Motor neuron (in vitro differentiated cells): ENCODE results near the gene PPP2R5E. TPM values are rescaled to one million over a fixed set of nuclear protein-coding genes. Genes with fewer than 3 reads are reported as not detected.
A peak's percentile ranks its signal among the peaks of the same experiment; 100 is the strongest.
"Not testable (repeated sequence)": the region's sequence is repeated elsewhere in the genome, so short reads cannot be mapped to it uniquely, and the experiment has no call there.

Experiments
- ATAC-seq, 8 experiments: fragments of 200-7000 bp; cut with Tn5 transposase; replicated peaks in 6 of 8; 2 replicates each; pipeline ENCODE4 v1.8.0; 2021; ENCODE audit warnings: mild to moderate bottlenecking in 8 of 8, moderate library complexity in 8 of 8
- H3K27ac ChIP-seq, 2 donors: fragments of 250-450 bp; sonication (Bioruptor Pico); 2 replicates each; pipeline ENCODE4 v1.9.0; 2021; ENCODE audit warnings: antibody characterized with exemption in 2 of 2, mild to moderate bottlenecking in 2 of 2, moderate library complexity in 1 of 2
- H3K4me1 ChIP-seq, 2 donors: fragments of 250-450 bp; sonication (Bioruptor Pico); replicated peaks in 1 of 2; 2 replicates each; pipeline ENCODE4 v1.6.1; 2021; ENCODE audit warnings: antibody characterized with exemption in 2 of 2, mild to moderate bottlenecking in 2 of 2, moderate library complexity in 1 of 2
- H3K4me3 ChIP-seq, 5 donors: fragments of 250-450 bp; sonication (Bioruptor Pico); 2 replicates each; pipeline ENCODE4 v1.9.0; 2021; ENCODE audit warnings: antibody characterized with exemption in 5 of 5, mild to moderate bottlenecking in 5 of 5, moderate library complexity in 4 of 5
- WGBS, 10 experiments: fragments of 450-650 bp; shearing (Covaris generic); methylation state at CpG; one replicate each; pipeline ENCODE4 v1.0.0; 2022; 5-methylcytosine and 5-hydroxymethylcytosine counted together
- in situ Hi-C, 9 experiments: fragments of 400-800 bp; cut with MboI; loops; one replicate each; pipeline ENCODE4 v1.15.0; 2021; ENCODE audit warnings: low sequenced_read_pairs in 9 of 9, low pct_unique_long_range_greater_than_20kb in 2 of 9; ENCODE audit not compliant: unreplicated experiment in 9 of 9
- total RNA-seq, 8 experiments: library from RNA; unstranded; fragments of 300-600 nt; gene quantifications; 2 replicates each; pipeline versions ENCODE4 v1.2.3 to v1.2.4, GENCODE V29; 2022

Gene PPP2R5E
- total RNA-seq, 8 experiments from 2014 or later: 10.3 to 39.2 (median 27.6) TPM

DNA sequence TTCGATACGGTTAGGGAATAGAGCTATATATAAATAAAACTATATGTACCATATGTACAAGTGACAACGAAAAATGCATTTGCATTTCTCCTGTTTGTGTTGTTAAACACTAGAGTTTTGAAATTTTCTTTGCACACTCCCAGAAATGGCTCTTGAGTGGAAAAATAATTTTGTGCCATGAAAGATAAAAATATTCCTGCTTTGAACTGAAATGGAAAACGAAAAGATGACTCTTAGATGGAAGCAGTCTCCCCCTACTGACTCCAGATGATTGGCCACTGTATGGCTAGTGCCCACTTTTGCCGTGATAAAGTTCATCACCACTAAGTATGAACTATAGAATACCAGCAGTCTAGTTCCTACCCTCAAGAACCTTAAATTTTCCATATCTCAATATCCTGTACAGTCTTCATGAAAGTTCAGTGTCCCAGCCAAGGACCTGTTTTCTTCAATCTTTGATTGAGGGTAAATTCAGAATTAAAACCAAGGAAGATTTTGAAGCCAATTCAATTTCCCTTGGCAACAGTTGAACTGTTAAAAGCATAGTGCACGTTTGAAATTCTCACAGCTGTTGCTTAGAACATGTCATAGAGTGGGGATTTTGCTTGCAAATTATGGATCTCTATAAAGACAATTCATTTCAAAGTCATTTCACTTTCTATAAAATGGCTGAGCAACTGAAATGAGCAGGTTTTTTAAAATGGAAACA is 1.6 kb upstream of the PPP2R5E start:
- ATAC-seq: no peak
- in situ Hi-C loops: loop anchor here in 1 of 9 experiments (10.0 kb wide), 1 partner anchor 160 kb away; no protein-coding TSS in a partner anchor

GRCh38 chr14:63543826-63544406 is 739 bp upstream of the PPP2R5E start:
- peak in 1 of 8 experiments; percentile 10 for ATAC-seq

More for the DNA sequence above, 1.6 kb upstream of the PPP2R5E start:
- Histone ChIP-seq H3K4me1 (peaks cover 8 to 9% of the 10 kb centered on the region in 2 donors), H3K27ac (no peak overlapping the region), H3K4me3 (peak overlapping the region in 1 of 5 donors; percentile 75)
- 0 to 66% (median 43%) methylated on average over 2 to 6 of the region's 6 CpGs for WGBS, 10 experiments

DNA sequence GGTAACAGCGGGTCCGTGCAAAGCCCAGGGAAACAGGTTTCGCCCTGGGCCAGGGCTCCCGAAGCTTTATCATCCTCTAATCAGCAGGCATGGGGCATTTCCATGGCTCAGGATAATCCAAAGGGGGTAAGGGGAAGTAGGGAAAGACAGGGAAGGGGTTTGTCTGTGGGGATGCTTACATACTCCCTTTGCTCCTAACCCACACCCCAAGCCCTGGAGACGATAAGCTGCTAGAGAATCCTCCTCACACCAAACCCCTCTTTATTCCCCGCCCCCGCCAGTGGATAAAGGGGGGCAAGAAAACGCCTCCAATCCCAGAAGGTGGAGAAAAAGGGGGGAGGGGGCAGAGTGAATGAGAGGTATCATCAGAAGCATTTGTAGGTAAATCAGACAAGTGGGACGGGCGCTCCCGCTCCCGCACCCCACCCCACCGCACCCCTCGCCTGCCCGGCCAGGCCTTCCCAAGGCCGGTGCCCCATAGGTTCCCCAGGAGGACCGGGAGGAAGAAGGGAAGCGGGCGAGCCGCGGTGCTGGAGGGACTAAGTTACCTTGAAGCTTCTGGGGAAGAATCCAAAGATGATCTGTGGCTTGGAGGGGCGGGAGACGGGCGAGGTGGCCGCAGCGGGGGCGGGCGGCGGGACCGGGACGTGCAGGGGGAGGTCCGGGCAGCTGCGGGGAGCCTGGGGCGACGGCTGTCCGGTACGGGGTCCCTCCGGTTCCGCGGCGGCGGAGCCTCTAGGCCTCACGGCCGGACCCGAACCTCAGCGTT is 762 bp downstream of the PPP2R5E start:
- peak in 6 of 8 experiments; percentile 0 to 19 (median 11) for ATAC-seq
- H3K27ac ChIP-seq: peak overlapping the region; percentile 87 to 88
- in situ Hi-C loops: loop anchor here in 1 of 9 experiments (10.0 kb wide), 1 partner anchor 158 kb away; no protein-coding TSS in a partner anchor
- WGBS, 10 experiments: 0 to 10% (median 0%) methylated on average over 2 to 7 of the region's 46 CpGs; no CpG with 5 or more reads in 4 of the 10 experiments
- H3K4me3 ChIP-seq: peak overlapping the region; percentile 75 to 93 (median 82)
- H3K4me1 ChIP-seq: peaks cover 8 to 9% of the 10 kb centered on the region in 2 donors

More at GRCh38 chr14:63543826-63544406, 739 bp upstream of the PPP2R5E start:
- H3K4me3 ChIP-seq: peak overlapping the region; percentile 75 to 93 (median 82)
- H3K27ac ChIP-seq: peak overlapping the region; percentile 72 to 80
- WGBS, 10 experiments: 0 to 6% (median 1%) methylated on average over 3 to 21 of the region's 22 CpGs; no CpG with 5 or more reads in 1 of the 10 experiments
- H3K4me1 ChIP-seq: peaks cover 8 to 9% of the 10 kb centered on the region in 2 donors
- in situ Hi-C loops: loop anchor here in 1 of 9 experiments (10.0 kb wide), 1 partner anchor 159 kb away; no protein-coding TSS in a partner anchor

DNA sequence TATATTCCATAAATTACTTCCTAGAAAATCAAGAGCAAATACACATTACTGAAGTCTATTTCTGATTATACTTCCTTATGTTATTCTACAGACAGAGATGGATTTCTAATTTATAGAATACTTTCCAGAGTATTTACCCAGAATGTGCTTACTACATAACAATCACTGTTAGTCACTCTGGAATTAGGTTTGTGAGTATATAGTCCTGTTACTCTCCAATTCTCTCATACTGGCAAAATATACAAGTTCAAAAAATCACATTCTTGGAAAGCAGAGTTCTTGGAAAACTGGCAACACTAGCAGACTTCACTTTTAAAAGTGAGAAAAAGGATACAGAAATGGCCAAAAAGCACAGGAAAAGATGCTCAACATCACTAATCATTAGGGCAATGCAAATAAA is 7.3 kb downstream of the PPP2R5E start:
- Histone ChIP-seq H3K4me3 (no peak overlapping the region), H3K27ac (no peak overlapping the region), H3K4me1 (peaks cover under 1% of the 10 kb centered on the region in 2 donors)
- no peak for ATAC-seq
- in situ Hi-C loops: no loop called here

DNA sequence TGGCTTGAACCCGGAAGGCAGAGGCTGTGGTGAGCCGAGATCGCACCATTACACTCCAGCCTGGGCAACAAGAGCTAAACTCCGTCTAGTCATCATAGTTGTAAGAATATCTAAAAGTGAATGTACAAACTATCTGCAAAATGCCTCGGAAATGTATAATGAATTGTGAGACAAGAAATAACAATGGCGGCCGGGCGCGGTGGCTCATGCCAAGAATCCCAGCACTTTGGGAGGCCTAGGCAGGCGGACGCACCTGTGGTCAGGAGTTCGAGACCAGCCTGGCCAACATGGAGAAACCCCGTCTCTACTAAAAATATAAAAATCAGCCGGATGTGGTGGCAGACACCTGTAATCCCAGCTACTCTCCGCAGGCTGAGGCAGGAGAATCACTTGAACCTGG is 9.7 kb downstream of the PPP2R5E start:
- no peak for ATAC-seq
- 93 to 100% (median 100%) methylated on average over 1 to 11 of the region's 15 CpGs; no CpG with 5 or more reads in 1 of the 10 experiments for WGBS, 10 experiments
- Histone ChIP-seq H3K27ac (no peak overlapping the region), H3K4me3 (no peak overlapping the region), H3K4me1 (no peaks in the 10 kb centered on the region)
- in situ Hi-C loops: no loop called here

DNA sequence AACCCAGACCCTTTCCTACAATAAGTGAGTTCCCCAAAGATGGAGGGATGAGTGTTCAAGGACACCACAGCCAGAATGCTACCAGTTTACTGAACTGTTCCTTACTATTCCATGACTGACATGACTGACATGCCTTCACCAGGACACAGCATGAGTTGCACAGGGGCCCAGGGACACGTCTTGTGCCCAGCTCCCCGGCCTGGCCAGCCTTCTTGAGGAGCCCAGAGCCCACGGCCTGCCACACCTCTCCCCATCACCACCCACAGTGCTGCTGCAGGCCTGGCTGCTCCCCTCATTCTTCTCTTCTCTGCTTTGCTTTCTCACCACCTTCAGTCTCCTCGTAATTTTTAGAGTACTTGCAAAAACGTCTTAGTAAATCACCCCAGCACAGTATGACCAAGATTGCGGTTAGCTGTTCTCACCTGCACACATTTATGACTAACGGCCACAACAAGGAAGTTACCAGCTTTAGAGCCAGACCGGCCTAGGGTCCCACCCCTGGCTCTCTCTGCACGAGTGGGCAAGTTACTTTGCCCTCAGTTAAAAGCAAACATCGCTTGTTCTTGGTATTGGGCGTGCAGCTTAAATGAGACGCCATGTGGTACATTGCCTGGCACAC is 18.5 kb downstream of the PPP2R5E start:
- Histone ChIP-seq H3K4me3 (no peak overlapping the region), H3K4me1 (peaks cover 3 to 11% of the 10 kb centered on the region in 2 donors), H3K27ac (no peak overlapping the region)
- WGBS, 10 experiments: 40 to 100% (median 88%) methylated on average over 1 to 8 of the region's 12 CpGs; no CpG with 5 or more reads in 5 of the 10 experiments
- in situ Hi-C loops: no loop called here
- peak in 1 of 8 experiments; percentile 30 for ATAC-seq

DNA sequence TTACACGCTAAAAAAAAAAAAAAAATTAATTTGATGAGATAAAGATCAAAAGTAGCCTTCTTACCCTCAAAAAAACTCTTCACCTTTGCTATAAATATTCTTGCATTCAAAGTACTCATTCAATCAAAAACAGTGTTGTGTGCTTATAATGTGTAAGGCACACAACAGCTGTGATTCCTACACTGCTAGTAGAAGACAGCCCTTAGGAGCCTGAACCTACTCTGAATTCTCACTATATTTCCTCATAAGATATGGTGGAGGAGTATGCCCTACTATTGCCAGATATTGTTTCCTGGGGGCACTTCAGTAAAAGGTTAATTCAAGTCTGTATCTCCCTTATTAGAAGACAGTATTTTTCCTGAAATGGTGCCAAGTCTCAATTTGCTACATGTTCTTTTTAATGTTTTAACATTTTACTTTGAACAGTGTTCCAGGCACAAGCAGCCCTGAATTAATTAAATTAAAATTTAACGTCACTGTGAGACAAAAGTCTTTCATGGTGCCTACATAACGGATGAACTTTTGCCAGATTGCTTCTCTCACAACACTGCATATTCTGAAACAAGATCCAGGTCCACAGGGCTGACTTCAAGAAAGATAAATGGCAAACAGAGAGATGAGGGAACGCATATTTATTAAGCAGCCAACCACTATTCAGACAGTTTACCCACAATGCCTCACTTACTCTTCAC is 19.3 kb downstream of the PPP2R5E start:
- ATAC-seq: peak; percentile 24 to 83 (median 38)
- WGBS, 10 experiments: 51 to 84% (median 69%) methylated on average over 2 to 4 of the region's 4 CpGs; no CpG with 5 or more reads in 2 of the 10 experiments

GRCh38 chr14:63522511-63522910 is 20.7 kb downstream of the PPP2R5E start:
- no CpG with 5 or more reads among the region's 41 CpGs for WGBS, 10 experiments

More for the DNA sequence above, 19.3 kb downstream of the PPP2R5E start:
- Histone ChIP-seq H3K4me3 (no peak overlapping the region), H3K27ac (peak overlapping the region in 1 of 2 donors; percentile 52), H3K4me1 (peaks cover 3 to 11% of the 10 kb centered on the region in 2 donors)
- in situ Hi-C loops: no loop called here

GRCh38 chr14:63517354-63517753 is 25.8 kb downstream of the PPP2R5E start:
- WGBS, 10 experiments: 80 to 100% (median 100%) methylated on average over 1 to 2 of the region's 2 CpGs; no CpG with 5 or more reads in 1 of the 10 experiments
- in situ Hi-C loops: no loop called here
- Histone ChIP-seq H3K4me3 (no peak overlapping the region), H3K27ac (no peak overlapping the region), H3K4me1 (no peaks in the 10 kb centered on the region)
- ATAC-seq: no peak

More at GRCh38 chr14:63522511-63522910, 20.7 kb downstream of the PPP2R5E start:
- peaks cover 3 to 11% of the 10 kb centered on the region in 2 donors for H3K4me1 ChIP-seq
- H3K4me3 ChIP-seq, H3K27ac ChIP-seq, ATAC-seq, in situ Hi-C loops: not testable (repeated sequence)

GRCh38 chr14:63515240-63515639 is 27.9 kb downstream of the PPP2R5E start:
- WGBS, 10 experiments: 56 to 100% (median 86%) methylated on average over 2 to 4 of the region's 4 CpGs; no CpG with 5 or more reads in 3 of the 10 experiments

DNA sequence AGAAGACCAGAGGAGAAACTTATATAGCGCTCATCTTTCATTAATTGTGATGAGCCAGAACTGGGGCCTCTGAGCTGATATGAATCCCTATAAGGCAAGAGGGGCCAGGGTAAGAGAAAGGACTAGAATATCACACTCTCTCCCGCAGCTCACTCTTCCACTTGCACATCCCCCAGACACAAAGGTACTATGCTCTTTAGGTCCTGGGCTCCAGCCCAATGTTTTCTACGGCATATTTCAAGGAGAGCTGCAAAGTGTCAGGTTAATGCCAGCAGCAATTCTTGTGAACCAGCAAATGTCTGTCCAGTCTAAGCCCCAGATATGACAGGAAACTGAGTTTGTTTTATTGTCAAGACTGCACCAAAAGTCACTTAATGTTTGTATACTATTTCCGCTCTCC is 29.4 kb downstream of the PPP2R5E start:
- no peak overlapping the region for H3K27ac ChIP-seq
- WGBS, 10 experiments: 56 to 100% (median 100%) methylated on average over 1 to 3 of the region's 4 CpGs; no CpG with 5 or more reads in 1 of the 10 experiments
- no peaks in the 10 kb centered on the region for H3K4me1 ChIP-seq
- no peak overlapping the region for H3K4me3 ChIP-seq
- in situ Hi-C loops: no loop called here
- ATAC-seq: no peak

More at GRCh38 chr14:63515240-63515639, 27.9 kb downstream of the PPP2R5E start:
- Histone ChIP-seq H3K4me1 (no peaks in the 10 kb centered on the region), H3K27ac (no peak overlapping the region), H3K4me3 (no peak overlapping the region)
- no peak for ATAC-seq
- in situ Hi-C loops: no loop called here

- Histone ChIP-seq H3K4me3 (no peak overlapping the region), H3K4me1 (no peaks in the 10 kb centered on the region), H3K27ac (no peak overlapping the region)
- no peak for ATAC-seq
- in situ Hi-C loops: no loop called here
These were observed 30.3 kb downstream of the PPP2R5E start for GRCh38 chr14:63512861-63513260.
